Stimulated activated CD4-positive, alpha-beta T cell treated with anti-CD3 and anti-CD28 coated beads, Interleukin-4, amount 100 ng/mL, for 24 hours (primary cell): ENCODE data around the gene STT3A.
"Not testable (repeated sequence)": the region's sequence is repeated elsewhere in the genome, so short reads cannot be mapped to it uniquely, and the experiment has no call there.

ENCODE experiments used
- DNase-seq: peaks from one replicate; pipeline ENCODE4 v3.0.0-alpha.2; 2020

STT3A gene

DNA sequence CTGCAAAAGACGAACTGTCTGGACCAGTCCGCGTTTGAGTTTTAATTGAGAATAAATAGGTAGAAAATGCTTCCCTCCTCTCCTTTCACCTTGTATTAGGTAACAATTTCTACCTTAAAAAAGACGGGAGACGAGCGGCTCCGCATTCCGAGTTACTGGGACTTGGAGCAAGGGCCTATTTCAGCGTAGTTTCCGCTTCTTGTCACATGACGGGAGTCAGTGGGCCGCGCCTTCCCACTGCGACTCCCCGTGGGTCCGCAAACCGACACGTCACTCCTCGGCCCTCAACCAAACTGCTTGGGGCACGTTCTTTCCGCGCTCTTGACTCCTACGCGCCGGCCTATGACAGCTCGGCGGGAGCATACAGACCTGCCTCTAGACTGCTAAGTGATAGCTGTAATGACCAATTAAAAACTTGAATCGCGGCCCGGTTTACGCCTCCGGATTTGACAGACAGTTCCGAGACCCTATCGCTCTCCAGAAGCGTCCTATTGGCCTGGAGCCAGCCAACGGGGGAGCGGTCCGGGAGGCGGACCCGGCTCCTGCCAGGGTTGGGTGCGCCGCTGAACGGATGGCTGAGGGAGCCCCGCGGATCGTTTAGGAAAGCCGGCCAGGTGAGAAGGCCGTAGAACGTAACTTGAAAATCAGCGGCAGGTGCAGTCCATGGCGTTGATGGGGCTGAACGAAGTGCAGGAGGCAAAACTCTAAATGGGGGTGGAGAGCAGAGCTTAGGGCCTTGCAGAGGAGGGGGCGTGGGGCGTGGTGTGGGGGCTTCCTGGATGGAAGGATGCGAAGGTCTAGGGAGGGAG is at the start of gene STT3A:
Gene STT3A (plus strand): TSS at position 548 of the 809 bp plus-strand sequence. CDS start 3,064 bp downstream, outside the sequence.
- DNase-seq, result peak; percentile 99

DNA sequence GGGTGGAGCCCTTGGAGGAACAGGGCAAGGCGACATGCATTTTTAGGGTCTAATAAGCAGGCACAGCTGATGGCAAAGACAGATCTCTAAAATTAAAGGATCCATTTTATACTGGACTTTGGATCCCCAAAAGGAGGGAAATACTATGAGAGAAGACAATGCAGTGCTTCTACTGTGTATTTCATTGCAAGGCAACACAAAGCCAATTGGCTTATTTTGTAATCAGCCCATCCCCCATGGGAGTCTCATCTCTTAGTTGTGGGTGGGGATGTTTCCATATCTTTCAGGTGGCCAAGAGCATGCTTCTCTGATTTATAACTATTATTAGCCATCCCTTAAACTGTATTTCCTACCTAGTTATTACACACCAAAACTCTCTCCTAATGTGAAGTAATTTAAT is 41.9 kb upstream of the STT3A start:
- no peak for DNase-seq

DNA sequence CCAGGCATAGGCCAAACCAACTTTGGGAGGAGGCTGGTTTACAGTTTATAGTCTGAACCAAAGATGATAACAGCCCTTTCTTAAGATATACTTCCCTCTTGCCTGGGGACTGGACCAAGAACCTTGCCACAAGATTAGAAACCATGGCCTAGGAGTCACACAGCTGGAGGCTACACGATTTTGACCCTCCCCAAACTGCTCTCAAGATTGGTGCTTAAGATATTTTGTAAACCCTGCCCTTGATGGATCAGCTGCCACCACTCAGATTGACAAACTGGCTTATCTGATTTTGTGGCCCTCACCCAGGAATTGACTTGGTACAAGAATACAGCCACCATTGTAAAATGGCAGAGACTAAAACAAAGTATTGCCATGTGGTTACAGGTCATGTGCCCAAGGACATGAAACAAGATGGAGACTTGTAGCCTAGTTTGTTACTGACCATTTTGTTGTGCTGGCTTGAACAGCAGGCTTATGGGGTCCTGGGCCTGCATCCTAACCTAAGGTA is 40.8 kb upstream of the STT3A start:
- no peak for DNase-seq

GRCh38 chr11:125552927-125553326 is 39.7 kb upstream of the STT3A start:
- DNase-seq, result no peak

- no peak for DNase-seq
These were observed 39.3 kb upstream of the STT3A start for GRCh38 chr11:125553357-125553756.

- no peak for DNase-seq
These were observed 38.6 kb upstream of the STT3A start for GRCh38 chr11:125554038-125554437.

GRCh38 chr11:125559888-125560287 is 32.8 kb upstream of the STT3A start:
- DNase-seq, result no peak

- no peak for DNase-seq
These were observed 30.7 kb upstream of the STT3A start for GRCh38 chr11:125561924-125562323.

GRCh38 chr11:125562430-125562829 is 30.2 kb upstream of the STT3A start:
- no peak for DNase-seq

- DNase-seq, result no peak
These were observed 28.3 kb upstream of the STT3A start for GRCh38 chr11:125564357-125564756.

GRCh38 chr11:125566235-125566634 is 26.4 kb upstream of the STT3A start:
- DNase-seq, result no peak

DNA sequence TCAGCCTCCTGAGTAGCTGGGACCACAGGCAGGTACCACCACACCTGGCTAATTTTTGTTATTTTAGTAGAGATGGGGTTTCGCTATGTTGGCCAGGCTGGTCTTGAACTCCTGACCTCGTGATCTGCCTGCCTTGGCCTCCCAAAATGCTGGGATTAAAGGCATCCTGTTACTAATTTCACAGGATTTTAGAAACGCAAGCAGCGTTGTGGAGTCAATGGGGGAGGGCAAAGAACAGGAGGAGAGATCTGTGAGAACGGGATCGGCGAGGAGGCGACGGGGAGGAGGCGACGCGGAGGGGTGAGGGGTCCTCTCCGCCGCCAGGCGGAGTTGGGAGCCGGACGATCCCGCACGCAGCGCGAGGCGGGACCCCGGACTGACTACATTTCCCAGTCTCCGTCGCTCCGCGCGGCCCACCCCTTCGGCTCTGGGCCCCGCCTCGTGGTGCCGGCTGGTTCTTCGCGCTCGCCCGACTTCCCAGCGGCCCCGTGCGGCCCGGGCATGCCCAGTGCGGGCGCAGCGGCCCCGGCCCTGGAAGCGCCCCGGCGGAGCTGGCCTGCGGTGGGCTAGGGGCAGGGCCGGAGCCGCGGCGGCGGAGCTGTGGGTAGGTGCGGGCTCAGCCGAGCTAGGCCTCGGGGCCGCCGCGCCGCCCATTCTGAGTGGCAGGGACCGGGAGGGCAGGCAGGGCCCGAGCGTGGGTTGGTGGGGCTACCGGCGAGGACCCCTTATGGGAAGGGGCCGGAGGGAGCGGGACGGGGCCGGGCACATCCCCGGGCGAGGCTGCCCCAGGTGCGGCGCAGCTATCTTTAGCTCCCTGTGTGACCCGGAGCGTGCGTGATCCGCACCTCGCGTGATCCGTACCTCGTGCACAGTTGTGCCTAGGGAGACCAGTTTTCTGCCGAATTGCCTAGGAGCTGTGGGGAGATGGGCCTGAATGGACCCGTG is 23.4 kb upstream of the STT3A start, which contains the start of gene EI24:
Gene EI24 (plus strand): TSS at position 508 of the 945 bp plus-strand sequence. CDS start 3,051 bp downstream, outside the sequence.
- peak; percentile 91 for DNase-seq

- peak; percentile 16 for DNase-seq
These were observed 22.6 kb upstream of the STT3A start for GRCh38 chr11:125569915-125570621.

- DNase-seq, result no peak
These were observed 21.7 kb upstream of the STT3A start for GRCh38 chr11:125570952-125571351.

DNA sequence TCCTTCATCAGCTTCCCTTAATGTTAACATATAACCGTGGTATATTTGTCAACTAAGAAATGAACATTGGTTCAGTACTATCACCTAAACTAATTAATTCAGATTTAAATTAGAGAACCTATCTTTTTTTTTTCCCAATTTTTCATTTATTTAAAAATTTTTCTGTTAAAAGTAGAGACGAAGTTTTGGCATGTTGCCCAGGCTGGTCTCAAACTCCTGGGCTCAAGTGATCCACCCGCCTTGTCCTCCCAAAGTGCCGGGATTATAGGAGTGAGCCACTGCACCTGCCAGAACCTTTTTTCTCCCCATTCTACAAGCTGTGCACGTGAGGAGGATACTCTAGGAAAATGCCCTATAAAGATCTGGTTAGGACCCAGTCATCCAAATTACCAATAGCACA is 19.7 kb upstream of the STT3A start:
- no peak for DNase-seq

DNA sequence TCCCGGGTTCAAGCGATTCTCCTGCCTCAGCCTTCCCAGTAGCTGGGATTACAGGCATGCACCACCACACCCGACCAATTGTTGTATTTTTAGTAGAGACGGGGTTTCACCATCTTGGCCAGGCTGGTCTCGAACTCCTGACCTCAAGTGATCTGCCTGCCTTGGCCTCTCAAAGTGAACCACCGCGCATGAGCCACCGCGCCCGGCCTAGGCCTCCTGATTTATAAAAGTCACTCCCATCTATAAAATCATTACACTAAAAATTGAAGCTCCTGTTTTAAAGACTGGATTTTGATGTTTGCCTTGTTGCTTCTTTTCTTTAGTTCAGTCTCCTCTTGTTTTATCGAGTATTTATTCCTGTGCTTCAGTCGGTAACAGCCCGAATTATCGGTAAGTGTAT is 15.5 kb upstream of the STT3A start:
- not testable (repeated sequence) for DNase-seq

- no peak for DNase-seq
These were observed 13.9 kb upstream of the STT3A start for GRCh38 chr11:125578783-125579182.

DNA sequence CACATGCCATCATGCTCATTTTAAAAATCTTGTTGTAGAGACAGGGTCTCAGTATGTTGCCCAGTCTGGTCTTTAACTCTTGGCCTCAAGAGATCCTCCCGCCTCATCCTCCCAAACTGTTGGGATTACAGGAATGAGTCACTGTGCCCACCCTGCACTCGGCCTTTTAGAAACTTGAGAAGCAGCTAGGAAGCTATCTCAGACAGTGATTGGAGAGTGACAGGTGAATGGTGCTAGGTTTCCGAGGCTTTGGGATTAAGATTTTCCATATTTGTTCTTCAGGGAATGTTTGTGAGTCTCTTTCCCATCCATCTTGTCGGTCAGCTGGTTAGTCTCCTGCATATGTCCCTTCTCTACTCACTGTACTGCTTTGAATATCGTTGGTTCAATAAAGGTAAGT is 12.8 kb upstream of the STT3A start:
- DNase-seq, result no peak

GRCh38 chr11:125583496-125583895 is 9.2 kb upstream of the STT3A start:
- no peak for DNase-seq

DNA sequence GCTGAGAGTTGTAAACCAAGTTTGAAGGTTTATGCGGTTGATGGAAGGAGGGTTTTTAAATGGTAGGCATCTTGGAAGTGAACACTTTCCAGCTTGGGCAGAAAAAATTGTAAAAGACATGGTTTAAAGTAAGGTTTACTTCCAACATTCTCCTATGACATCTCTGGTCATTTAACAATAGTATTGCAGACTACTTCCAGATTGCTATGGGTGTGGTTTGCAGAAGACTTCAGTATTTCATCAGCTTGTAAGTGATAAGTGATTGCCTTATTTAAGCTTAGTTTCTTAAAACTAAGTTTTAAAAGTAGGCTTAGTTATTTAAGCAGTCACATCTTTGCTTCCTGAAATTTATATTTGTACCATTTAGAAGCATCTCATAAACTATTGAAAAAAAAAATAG is 7.2 kb upstream of the STT3A start:
- DNase-seq, result no peak

GRCh38 chr11:125586623-125587022 is 6.0 kb upstream of the STT3A start:
- DNase-seq, result no peak

DNA sequence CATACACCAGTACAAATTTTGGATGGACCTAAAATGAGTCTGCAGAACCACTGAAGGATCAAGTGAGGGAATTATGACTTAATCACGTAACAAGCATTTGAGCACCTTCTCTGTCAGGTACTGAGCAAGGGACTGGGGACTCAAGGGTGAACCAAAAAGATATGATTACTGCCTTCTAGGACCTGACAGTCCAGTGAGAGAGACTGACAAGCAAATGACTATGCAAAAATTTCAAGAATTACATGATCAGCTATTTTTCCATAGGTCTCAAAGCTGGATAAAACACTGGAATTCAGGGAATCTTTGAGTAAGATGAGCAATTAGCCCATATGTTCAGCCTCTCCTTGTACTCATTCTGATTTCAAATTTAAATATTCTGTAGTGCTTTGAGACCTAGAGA is 5.2 kb upstream of the STT3A start:
- DNase-seq, result no peak

- DNase-seq, result no peak
These were observed 4.1 kb upstream of the STT3A start for GRCh38 chr11:125588505-125588904.
